PFSK-1 (cell line): ENCODE measurements around the gene NEGR1.

Experiments used
- FOXP2 ChIP-seq: optimal IDR thresholded peaks from 2 replicates; pipeline ENCODE3; 2011; ENCODE audit warnings: borderline replicate concordance, control low read depth, inconsistent platforms; ENCODE audit not compliant: insufficient read depth; ENCODE audit errors: extremely low read length, extremely low read depth
- POLR2AphosphoS5 ChIP-seq: IDR thresholded peaks from 2 replicates; pipeline ENCODE4 v1.6.1; 2012; ENCODE audit warnings: low read depth, mild to moderate bottlenecking, control low read depth, low read length, moderate library complexity
- REST ChIP-seq, 2 experiments: IDR thresholded peaks; 2 replicates each; pipeline versions ENCODE4 v1.6.1 to v1.8.0; 2011 to 2012; ENCODE audit warnings: low read depth in 2 of 2, low read length in 2 of 2, control low read depth in 1 of 2, inconsistent platforms in 1 of 2, mild to moderate bottlenecking in 1 of 2, moderate library complexity in 1 of 2; ENCODE audit not compliant: insufficient read depth in 1 of 2
- SIN3A ChIP-seq: IDR thresholded peaks from 2 replicates; pipeline ENCODE4 v1.6.1; 2012; ENCODE audit warnings: mild to moderate bottlenecking, low read length, moderate library complexity, borderline replicate concordance; ENCODE audit not compliant: insufficient read depth
- TAF1 ChIP-seq: IDR thresholded peaks from 2 replicates; pipeline ENCODE4 v1.6.1; 2012; ENCODE audit warnings: low read length, control low read depth, borderline replicate concordance; ENCODE audit not compliant: insufficient read depth

Gene NEGR1

GRCh38 chr1:72105201-72105600, 177.1 kb downstream of the NEGR1 start:
- TF ChIP-seq POLR2AphosphoS5 (no peak), SIN3A (no peak), FOXP2 (no peak), REST (IDR thresholded peaks at IDR 0.05; ENCODE audit: insufficient read depth in 1 of 2, low read depth in 2 of 2, low read length in 2 of 2) (no peak), TAF1 (no peak)

GRCh38 chr1:72101840-72102632, 180.3 kb downstream of the NEGR1 start:
- no peak for TF ChIP-seq SIN3A
- no peak for TF ChIP-seq TAF1
- TF ChIP-seq FOXP2: no peak
- no peak for TF ChIP-seq REST (IDR thresholded peaks at IDR 0.05; ENCODE audit: insufficient read depth in 1 of 2, low read depth in 2 of 2, low read length in 2 of 2)
- TF ChIP-seq POLR2AphosphoS5: no peak

DNA sequence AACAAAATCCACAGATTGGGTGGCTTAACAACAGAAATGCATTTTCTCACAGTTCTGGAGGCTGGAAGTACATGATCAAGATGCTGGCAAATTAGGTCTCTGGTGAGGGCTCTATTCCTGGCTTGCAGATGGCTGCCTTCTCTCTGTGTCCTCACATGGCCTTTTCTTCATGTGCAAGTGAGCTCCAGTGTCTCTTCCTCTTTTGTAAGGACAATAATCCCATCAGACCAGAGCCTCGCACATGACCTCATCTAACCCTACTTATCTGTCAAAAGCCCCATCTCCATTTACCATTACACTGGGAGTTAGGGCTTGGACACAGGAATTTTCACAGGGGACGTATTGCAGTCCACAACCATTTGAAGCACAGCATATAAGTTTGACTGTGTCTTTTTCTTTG, 181.6 kb downstream of the NEGR1 start:
- TF ChIP-seq REST (IDR thresholded peaks at IDR 0.05; ENCODE audit: insufficient read depth in 1 of 2, low read depth in 2 of 2, low read length in 2 of 2): no peak
- no peak for TF ChIP-seq TAF1
- no peak for TF ChIP-seq POLR2AphosphoS5
- TF ChIP-seq SIN3A: no peak

GRCh38 chr1:72097851-72098570, 184.3 kb downstream of the NEGR1 start:
- no peak for TF ChIP-seq TAF1
- no peak for TF ChIP-seq REST (IDR thresholded peaks at IDR 0.05; ENCODE audit: insufficient read depth in 1 of 2, low read depth in 2 of 2, low read length in 2 of 2)
- TF ChIP-seq FOXP2: no peak
- TF ChIP-seq SIN3A: no peak
- no peak for TF ChIP-seq POLR2AphosphoS5
